Sigmoid colon (tissue), 7 donors: ENCODE measurements around the gene RAB26. TPM values are rescaled to one million over a fixed set of nuclear protein-coding genes. Genes with fewer than 3 reads are reported as not detected.
"Not testable (repeated sequence)": the region's sequence is repeated elsewhere in the genome, so short reads cannot be mapped to it uniquely, and the experiment has no call there.

ENCODE experiments used
- DNase-seq: peaks from one replicate; pipeline ENCODE4 v3.0.0-alpha.2; 2019
- H3K27ac ChIP-seq, 4 donors: fragments of 200-600 bp; sonication (generic); one replicate each; pipeline ENCODE4 v1.5.1; 2016 to 2019; ENCODE audit warnings: mild to moderate bottlenecking in 1 of 4
- H3K27me3 ChIP-seq, 3 donors: fragments of 200-600 bp; sonication (generic); one replicate each; pipeline ENCODE4 v1.5.1; 2019; ENCODE audit warnings: mild to moderate bottlenecking in 1 of 3
- H3K36me3 ChIP-seq, 4 donors: fragments of 200-600 bp; sonication (generic); one replicate each; pipeline ENCODE4 v1.5.1; 2016 to 2019
- H3K4me1 ChIP-seq, 4 donors: fragments of 200-600 bp; sonication (generic); one replicate each; pipeline ENCODE4 v1.5.1; 2017 to 2019
- H3K4me3 ChIP-seq, 4 donors: fragments of 200-600 bp; sonication (generic); one replicate each; pipeline ENCODE4 v1.5.1; 2017 to 2019; ENCODE audit warnings: mild to moderate bottlenecking in 2 of 4, moderate library complexity in 1 of 4
- H3K9me3 ChIP-seq, 4 donors: fragments of 200-600 bp in 3 of 4; sonication (generic) in 3 of 4; one replicate each; pipeline versions ENCODE4 v1.5.1 to v1.6.1; 2013 to 2019
- EP300 ChIP-seq, 4 donors: sonication (generic); formaldehyde crosslinking; IDR thresholded peaks; one replicate each; pipeline ENCODE4 v1.6.1; 2017; ENCODE audit warnings: antibody characterized with exemption in 4 of 4
- POLR2A ChIP-seq, 2 donors: fragments of 450-650 bp; IDR thresholded peaks; one replicate each; pipeline ENCODE4 v1.6.1; 2016; ENCODE audit warnings: antibody characterized with exemption in 2 of 2, mild to moderate bottlenecking in 2 of 2, moderate library complexity in 2 of 2
- POLR2AphosphoS5 ChIP-seq, 4 donors: sonication (generic); formaldehyde crosslinking; IDR thresholded peaks; one replicate each; pipeline ENCODE4 v1.6.1; 2017; ENCODE audit warnings: antibody characterized with exemption in 4 of 4
- WGBS, 2 donors: extraction: QIAGEN DNeasy Blood & Tissue Kit; methylation state at CpG; one replicate each; pipeline ENCODE4 v1.1.7; 2013; 5-methylcytosine and 5-hydroxymethylcytosine counted together
- intact Hi-C: fragments of 100-400 bp; cut with DNase I; formaldehyde crosslinking; loops from one replicate; pipeline ENCODE4 v1.15.1; 2023
- polyA plus RNA-seq, 3 donors: library from polyadenylated mRNA; stranded (reverse); fragments of 200-250 nt; gene quantifications; one replicate each; pipeline ENCODE4 v1.2.3, GENCODE V29; 2013
- total RNA-seq, 4 donors: library from RNA; depleted of rRNA; stranded (reverse); fragments of >200 nt; gene quantifications; one replicate each; pipeline ENCODE4 v1.1.0, GENCODE V29; 2016
- donor health status: healthy with polysubstance abuse.
- donor health status: Bipolar disorder and iron deficiency.
- donor health status: healthy.

Gene RAB26
- total and polyA plus RNA-seq, 7 donors: 0.68 to 18.8 (median 8.5) TPM; not detected in 1

DNA sequence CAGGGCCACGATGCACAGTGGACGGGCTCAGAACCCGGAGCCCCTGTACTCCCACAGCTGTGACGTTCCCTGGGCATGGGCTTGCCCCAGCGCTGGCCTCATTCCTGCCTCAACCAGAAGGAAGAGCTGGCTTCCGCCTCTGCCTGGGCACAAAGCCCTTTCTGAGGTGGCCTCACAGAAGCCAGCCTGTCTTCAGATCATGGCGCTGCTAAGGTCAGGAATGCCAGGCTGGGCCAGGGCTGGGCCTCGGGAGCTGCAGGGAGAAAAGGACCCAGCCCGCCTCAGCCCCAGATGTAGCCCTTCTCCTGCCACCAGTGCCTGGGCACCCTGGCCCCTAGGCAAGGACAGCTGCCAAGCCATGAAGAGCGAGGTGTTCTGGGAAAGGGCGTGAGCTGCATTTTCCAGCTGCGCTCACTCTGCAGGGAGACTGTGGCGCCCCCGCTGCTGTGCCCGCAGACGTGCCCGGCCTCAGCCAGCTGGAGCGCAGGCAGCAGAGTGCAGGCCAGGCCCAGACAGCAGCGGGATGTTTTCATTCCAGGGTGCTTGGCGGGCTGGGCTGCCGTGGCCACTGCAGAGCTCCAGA, 22.2 kb upstream of the RAB26 start:
- peak; percentile 90 for DNase-seq
- peaks cover 2 to 91% (median 85%) of the 10 kb centered on the region in 4 donors for H3K4me1 ChIP-seq
- H3K4me3 ChIP-seq: peak overlapping the region in 3 of 4 donors; percentile 1 to 47 (median 45)
- peak overlapping the region; percentile 84 to 99 (median 96) for H3K27ac ChIP-seq
- H3K9me3 ChIP-seq, H3K36me3 ChIP-seq, intact Hi-C loops, H3K27me3 ChIP-seq: not testable (repeated sequence)
- TF ChIP-seq EP300 (IDR thresholded peaks at IDR 0.05): peak in 2 of 4 donors; percentile 29 to 64
- peak; percentile 16 to 69 for TF ChIP-seq POLR2A (IDR thresholded peaks at IDR 0.05)
- peak; percentile 34 to 86 (median 77) for TF ChIP-seq POLR2AphosphoS5 (IDR thresholded peaks at IDR 0.05)
- 73 to 76% methylated on average over 21 of the region's 21 CpGs for WGBS, 2 donors

DNA sequence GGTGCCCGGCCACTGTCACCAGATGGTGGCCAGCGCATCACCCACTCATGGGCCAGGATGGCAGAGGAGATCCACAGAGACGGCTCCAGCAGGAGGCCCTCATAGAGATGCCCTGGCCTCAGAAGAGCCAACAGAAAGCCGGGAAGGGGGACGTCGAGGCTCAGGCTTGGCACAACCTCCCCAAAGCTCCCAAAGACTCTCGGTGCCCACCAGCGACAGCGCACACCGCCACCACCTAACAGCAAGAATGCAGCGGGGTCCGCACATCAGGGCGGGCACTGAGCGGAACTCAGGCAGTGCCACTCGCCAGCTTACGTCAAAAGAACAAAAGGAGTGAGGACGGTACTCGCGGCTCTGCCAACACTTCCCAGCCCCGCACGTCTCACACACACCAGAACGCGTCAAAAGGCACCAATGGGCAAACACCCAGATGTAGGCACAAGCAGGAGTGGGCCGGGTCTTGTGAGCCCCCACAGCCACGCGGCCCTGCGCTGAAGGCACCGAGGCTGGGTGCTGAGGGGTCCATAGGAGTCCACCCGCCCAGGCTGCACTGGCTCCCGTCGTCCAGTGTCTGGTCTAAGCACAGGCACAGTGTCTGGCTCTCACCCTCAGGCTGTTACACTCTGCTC, 21.4 kb upstream of the RAB26 start:
- Histone ChIP-seq H3K27ac (peak overlapping the region; percentile 84 to 99 (median 96)), H3K4me3 (peak overlapping the region; percentile 6 to 47 (median 20)), H3K4me1 (peaks cover 2 to 91% (median 82%) of the 10 kb centered on the region in 4 donors)
- WGBS, 2 donors: 87 to 90% methylated on average over 31 of the region's 31 CpGs
- TF ChIP-seq POLR2AphosphoS5 (IDR thresholded peaks at IDR 0.05) (peak in 3 of 4 donors; percentile 17 to 57 (median 24)), EP300 (IDR thresholded peaks at IDR 0.05) (peak in 3 of 4 donors; percentile 38 to 82 (median 50))
- H3K9me3 ChIP-seq, H3K36me3 ChIP-seq, intact Hi-C loops, H3K27me3 ChIP-seq: not testable (repeated sequence)
- DNase-seq: peak; percentile 91

DNA sequence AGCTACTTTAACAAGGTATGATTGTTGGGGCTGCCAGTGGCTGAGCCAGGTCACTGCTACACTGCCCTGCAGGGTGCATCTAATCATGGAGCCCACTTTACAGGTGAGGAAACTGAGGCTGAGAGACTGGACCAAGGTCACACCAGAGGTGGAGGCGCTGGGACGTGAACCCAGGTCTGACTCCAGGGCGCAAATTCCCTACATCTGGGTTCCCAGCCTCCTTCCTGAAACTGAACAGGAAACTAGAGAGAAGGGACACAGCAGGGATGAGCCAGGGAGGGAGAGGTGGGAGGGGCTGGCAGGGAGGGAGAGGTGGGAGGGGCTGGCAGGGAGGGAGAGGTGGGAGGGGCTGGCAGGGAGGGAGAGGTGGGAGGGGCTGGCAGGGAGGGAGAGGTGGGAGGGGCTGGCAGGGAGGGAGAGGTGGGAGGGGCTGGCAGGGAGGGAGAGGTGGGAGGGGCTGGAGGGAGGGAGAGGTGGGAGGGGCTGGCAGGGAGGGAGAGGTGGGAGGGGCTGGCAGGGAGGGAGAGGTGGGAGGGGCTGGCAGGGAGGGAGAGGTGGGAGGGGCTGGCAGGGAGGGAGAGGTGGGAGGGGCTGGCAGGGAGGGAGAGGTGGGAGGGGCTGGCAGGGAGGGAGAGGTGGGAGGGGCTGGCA, 20.7 kb upstream of the RAB26 start:
- H3K9me3 ChIP-seq, H3K27me3 ChIP-seq, H3K36me3 ChIP-seq, intact Hi-C loops: not testable (repeated sequence)
- Histone ChIP-seq H3K4me3 (peak overlapping the region in 3 of 4 donors; percentile 18 to 47 (median 22)), H3K4me1 (peaks cover 2 to 88% (median 77%) of the 10 kb centered on the region in 4 donors), H3K27ac (peak overlapping the region; percentile 84 to 99 (median 96))
- peak; percentile 85 for DNase-seq
- 10 to 42% methylated on average over 3 of the region's 3 CpGs for WGBS, 2 donors
- TF ChIP-seq POLR2AphosphoS5 (IDR thresholded peaks at IDR 0.05): peak; percentile 53 to 84 (median 82)

DNA sequence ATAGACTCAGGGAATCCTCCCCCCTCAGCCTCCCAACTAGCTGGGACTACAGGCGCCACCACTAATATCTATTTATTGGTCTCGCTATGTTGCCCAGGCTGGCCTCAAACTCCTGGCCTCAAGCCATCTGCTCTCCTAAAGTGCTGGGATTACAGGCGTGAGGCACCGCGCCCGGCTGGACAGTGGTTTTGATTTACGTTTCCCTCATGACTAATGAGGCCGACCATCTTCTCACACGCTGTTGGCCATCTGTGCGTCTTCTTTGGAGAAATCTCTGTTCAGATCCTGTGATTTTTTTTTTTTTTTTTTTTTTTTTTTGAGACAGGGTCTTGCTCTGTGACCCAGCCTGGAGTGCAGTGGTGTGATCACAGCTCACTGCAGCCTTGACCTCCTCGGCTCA, 19.2 kb upstream of the RAB26 start:
- WGBS, 2 donors: 60 to 69% methylated on average over 9 of the region's 11 CpGs
- peak overlapping the region; percentile 80 to 89 (median 84) for H3K27ac ChIP-seq

DNA sequence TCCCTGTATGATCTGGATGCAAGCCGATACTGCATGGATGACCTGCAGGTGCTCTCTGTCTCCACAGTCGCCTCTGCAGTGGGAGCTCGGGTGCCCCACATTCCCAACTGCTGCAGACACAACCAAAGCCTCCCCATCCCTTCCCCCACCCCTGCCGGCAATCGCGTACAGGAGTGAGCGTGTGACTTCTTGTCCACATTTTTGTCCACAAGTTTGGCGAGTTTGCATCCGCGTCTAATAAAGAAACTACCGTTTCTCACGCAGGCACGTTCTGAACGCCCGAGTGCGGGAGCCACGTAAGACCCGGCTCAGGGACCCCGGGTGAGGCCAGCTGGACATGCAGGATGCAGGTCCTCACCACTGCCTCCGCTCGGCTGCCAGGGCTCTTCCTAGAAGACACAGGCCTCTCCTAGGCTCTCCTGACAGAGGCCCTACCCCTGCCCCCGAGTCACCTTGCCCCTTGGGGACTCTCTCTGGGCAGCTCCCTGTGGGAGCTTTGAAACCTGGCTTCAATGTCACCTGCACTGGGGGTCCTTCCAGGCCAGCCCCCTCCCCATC, 18.5 kb upstream of the RAB26 start:
- WGBS, 2 donors: 74 to 84% methylated on average over 22 of the region's 22 CpGs
- H3K4me3 ChIP-seq: peak overlapping the region in 3 of 4 donors; percentile 11 to 28 (median 24)
- H3K27ac ChIP-seq: peak overlapping the region; percentile 80 to 89 (median 84)
- intact Hi-C loops, H3K9me3 ChIP-seq, H3K27me3 ChIP-seq, DNase-seq, H3K36me3 ChIP-seq: not testable (repeated sequence)
- peaks cover 2 to 73% (median 58%) of the 10 kb centered on the region in 4 donors for H3K4me1 ChIP-seq

More for the DNA sequence above, 19.2 kb upstream of the RAB26 start:
- peak; percentile 90 for DNase-seq
- H3K4me3 ChIP-seq, H3K36me3 ChIP-seq, intact Hi-C loops, H3K27me3 ChIP-seq, H3K9me3 ChIP-seq: not testable (repeated sequence)
- peak in 3 of 4 donors; percentile 18 to 50 (median 32) for TF ChIP-seq POLR2AphosphoS5 (IDR thresholded peaks at IDR 0.05)
- H3K4me1 ChIP-seq: peaks cover 2 to 79% (median 64%) of the 10 kb centered on the region in 4 donors

DNA sequence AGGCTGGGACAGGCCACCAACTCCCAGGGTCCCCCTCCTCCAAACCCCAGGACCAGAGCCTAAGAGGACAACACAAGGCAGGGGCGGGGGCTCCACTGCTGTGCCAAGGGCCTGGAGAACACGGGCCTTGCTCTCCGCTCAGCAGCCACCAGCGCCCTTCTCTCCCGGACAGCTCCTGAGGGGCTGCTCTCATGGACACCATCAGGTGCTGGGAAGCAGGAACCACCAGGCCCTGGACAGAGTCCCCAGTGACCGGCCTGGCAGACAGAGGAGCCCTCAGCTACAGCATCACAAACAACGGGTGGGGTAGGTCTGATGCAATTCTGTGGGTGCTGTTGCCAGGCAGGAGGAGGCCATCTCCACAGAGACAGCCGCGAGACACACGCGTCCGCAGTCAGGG, 14.6 kb upstream of the RAB26 start:
- H3K9me3 ChIP-seq, H3K36me3 ChIP-seq, H3K27me3 ChIP-seq, intact Hi-C loops: not testable (repeated sequence)
- H3K27ac ChIP-seq: peak overlapping the region; percentile 80 to 89 (median 84)
- 72 to 78% methylated on average over 7 of the region's 12 CpGs for WGBS, 2 donors
- DNase-seq: peak; percentile 82
- H3K4me3 ChIP-seq: peak overlapping the region; percentile 18 to 40 (median 33)
- H3K4me1 ChIP-seq: peaks cover 0 to 47% (median 31%) of the 10 kb centered on the region in 4 donors

DNA sequence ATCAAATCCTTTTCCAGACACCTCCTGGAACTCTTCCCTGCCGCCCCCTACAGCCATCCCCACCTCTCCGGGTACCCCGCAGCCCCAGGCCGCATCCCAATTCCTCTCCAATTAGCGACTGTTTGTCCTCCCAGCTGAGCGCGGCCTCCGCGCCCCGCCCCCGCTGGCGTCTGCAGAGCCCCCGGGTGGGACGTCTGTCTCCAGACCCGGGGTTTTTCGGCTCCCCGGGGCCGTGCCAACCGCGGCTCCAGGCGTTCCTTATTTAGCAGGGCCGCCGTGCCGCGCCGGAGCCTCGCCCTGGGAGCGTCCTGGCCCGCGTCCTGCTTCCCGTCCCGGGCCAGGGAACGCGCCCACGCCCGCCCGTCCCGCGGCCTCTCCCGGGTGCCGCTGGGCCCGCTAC, 13.4 kb upstream of the RAB26 start:
- peak in 2 of 4 donors; percentile 8 to 21 for TF ChIP-seq POLR2AphosphoS5 (IDR thresholded peaks at IDR 0.05)
- peaks cover 0 to 37% (median 26%) of the 10 kb centered on the region in 4 donors for H3K4me1 ChIP-seq
- WGBS, 2 donors: 0% methylated on average over 37 of the region's 42 CpGs

More for the DNA sequence above, 13.4 kb upstream of the RAB26 start:
- intact Hi-C loops, H3K9me3 ChIP-seq, H3K36me3 ChIP-seq, H3K27me3 ChIP-seq: not testable (repeated sequence)
- peak; percentile 80 for DNase-seq
- Histone ChIP-seq H3K27ac (peak overlapping the region; percentile 87 to 89 (median 88)), H3K4me3 (peak overlapping the region; percentile 57 to 64 (median 60))
